Fibroblast of peridontal ligament (primary cell): ENCODE data around the gene MOB3C.
A peak's percentile ranks its signal among the peaks of the same experiment; 100 is the strongest.

Experiments used
- DNase-seq: peaks from one replicate; pipeline ENCODE4 v3.0.0-alpha.2; 2010; ENCODE audit errors: extremely low read depth

MOB3C gene

DNA sequence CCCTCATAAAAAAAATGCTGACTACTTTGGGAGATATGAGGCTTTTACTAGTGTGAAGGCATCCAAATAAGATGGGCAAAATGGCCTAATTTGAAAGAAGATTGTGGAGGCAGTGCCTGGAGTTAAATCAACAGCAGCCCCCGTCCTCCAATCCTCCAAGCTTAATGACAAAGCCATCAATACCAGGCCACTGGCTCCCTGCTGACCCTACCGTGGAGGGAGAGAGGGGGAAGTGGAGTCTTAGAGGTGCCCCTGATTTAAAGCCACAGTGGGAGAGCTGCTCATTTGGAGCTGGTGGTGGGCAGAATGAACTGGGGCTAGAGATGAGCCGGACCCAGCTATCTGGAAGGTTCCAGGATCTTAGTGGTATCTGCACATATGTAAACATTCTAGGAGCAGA is 40.8 kb downstream of the MOB3C start:
- DNase-seq, result no peak

DNA sequence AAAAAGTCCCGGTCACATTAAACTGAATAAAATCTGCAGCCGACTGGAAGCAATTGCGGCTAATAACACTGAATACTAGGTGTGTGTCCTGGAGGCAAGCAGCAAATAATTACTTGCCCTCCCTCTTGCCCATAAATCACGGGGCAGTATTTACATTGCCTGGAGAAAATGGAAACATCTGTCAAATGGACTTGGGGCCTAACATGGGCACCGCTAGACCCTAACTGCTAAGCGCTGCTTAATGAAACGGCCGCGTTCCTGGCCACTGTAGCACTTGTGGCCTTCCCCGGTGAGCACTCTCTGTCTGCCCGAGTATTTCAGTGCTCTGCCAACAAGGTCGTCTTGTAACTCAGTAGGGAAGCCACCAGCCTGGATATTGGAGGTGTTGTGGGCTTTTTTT is 41.3 kb downstream of the MOB3C start:
- no peak for DNase-seq

DNA sequence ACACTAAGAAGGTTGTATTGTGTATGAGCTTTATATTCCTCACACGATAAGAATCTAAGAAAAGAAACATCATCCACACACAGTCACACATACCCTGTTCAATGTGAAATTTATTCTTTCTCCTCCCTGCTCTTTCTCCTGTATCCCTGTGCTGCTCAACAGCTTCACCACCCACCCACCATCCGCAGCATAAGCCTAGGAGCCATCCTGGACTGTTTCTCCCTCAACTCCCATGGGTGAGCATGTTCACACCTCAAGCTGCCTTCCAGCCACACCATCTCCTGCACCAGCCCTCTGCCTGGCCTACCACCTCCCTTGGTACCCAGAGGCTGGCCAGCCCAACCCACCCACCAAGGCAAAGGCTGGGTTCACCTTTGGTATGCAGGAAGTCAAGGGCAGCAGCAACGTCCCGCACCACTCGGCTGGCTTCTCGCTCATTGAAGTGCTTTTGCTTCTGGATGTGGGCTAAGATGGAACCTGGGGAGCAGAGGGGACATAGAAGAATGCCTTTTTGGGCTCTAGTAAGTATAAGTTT is 44.9 kb downstream of the MOB3C start:
- no peak for DNase-seq

DNA sequence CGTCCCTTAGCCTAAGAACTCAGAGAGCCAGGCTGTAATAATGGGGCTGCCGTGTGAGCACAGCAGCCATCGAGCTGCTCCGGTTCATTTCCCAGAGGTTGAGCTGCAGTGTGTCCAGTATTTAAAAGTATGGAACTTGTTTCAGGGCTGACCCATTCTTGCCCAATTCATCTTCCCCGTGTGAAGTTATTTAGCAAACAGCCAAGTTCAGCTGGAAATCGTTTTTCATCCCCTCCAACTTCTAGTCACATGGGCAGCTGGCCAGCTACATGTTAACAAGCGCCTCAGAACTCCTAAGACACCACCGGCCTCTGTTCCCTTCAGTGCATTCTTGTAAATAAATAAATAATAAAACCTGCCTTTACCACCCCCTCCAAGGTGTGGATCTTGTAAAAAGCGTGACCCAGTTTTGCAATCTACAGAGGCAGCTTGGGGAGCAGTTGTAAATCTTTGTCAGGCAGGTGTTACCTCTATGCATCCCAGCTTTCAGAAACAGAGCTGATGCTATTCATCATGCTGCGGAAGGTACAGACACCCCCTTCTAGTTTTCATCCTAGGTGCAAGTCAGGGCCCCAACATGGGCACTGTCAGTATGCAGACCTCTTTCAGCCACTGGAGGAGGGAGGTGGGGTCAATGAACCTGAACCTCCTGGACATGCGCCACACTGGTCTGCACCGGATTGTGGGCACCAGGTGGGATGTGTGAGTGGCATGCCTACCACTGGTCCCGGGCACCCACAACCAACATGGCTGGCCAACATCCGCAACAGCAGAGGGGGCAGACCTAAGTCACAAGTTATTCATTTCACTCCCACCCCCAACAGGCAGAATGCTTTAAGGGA is 46.5 kb downstream of the MOB3C start:
- peak; percentile 3 for DNase-seq

DNA sequence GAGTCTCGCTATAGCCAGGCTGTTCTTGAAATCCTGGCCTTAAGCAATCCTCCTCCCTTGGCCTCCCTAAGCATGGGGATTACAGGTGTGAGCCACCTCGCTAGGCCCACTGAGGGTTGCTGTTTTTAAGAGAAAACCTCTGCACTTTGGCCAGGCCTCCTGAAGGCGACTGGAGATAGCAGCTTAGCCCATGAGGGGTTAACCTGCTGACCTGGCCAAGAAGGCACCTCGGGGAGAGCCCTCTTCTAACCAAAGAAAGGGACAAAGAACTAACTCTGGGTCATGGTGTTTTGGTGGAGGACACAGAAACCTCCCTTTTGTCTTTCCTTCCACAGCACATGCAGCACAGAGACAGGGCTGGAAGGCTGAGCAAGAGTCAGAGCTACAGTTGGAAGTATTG is 47.5 kb downstream of the MOB3C start:
- DNase-seq, result no peak

DNA sequence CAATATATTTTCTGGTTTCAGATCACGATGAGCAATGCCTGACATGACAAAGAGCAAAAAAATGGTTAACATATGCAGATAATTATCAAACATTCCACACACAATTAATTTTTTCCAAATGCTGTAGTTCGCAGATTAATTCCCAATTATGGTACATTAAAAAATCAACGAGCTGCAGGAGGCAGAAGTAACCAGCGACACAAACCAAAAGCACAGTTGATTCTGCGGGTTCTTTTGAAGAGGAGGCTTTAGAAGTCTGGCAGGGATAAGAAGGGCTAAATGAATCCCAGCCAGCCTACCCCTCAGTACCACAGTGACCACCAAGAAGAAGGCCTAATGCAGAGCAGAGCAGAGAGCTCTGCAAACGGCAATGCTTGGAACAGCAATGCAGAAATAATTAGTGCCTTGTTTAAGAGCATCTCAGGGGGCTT is 48.1 kb downstream of the MOB3C start:
- no peak for DNase-seq

DNA sequence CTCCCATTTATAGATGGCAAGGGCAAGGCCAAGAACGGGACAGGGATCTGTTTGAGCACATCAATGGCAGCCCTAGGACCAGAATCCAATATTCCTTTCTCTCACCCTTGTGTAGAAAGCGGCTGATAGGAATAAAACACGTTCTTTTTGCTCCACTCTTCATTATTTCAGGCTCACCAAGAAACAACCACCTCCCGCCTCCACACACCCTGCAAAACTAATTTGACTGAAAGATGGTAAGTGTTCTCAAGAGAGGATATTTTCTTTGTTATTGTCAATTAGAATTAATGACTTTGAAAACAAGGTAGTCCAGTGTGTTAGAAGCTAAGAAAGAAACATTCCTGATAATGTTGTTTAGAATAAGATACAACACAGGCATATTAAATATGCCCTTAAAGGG is 53.3 kb downstream of the MOB3C start:
- DNase-seq, result no peak

DNA sequence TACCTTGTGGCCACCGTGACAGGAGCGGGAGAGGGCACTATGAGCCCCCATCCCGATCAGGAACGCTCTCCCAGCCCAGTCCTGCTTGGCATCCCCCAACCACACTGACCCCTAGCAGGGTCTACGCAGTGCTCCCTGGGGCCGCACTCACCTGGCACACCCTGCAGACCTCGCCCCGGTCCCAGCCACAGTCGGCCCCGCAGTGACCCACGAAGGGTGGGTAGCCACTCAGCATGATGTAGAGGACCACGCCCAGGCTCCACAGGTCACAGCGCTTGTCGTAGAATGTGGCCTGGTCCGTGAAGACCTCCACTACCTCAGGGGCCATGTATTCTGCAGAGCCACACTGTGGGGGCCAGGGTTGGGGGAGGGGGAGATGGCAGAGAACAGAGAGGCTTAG is 54.1 kb downstream of the MOB3C start:
- no peak for DNase-seq

DNA sequence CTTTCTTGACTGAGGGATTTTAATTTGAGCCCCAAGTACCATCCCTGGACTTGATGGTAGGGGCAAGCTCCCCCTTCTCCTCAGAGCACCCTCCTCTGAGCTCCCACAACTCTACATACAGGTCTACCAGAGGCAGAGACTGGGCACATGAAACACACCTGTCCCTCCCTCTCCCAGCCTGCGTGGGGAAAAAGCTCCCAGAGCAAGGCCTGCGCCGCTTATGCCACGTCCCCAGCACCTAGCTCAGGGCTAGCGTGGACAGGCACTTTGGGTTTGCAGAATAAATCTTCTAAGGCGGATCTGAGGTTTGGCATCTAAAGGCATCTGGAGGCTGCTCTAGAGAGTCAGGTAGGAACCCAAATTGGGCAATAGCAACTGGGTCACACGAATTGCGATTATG is 57.6 kb downstream of the MOB3C start:
- DNase-seq, result no peak

DNA sequence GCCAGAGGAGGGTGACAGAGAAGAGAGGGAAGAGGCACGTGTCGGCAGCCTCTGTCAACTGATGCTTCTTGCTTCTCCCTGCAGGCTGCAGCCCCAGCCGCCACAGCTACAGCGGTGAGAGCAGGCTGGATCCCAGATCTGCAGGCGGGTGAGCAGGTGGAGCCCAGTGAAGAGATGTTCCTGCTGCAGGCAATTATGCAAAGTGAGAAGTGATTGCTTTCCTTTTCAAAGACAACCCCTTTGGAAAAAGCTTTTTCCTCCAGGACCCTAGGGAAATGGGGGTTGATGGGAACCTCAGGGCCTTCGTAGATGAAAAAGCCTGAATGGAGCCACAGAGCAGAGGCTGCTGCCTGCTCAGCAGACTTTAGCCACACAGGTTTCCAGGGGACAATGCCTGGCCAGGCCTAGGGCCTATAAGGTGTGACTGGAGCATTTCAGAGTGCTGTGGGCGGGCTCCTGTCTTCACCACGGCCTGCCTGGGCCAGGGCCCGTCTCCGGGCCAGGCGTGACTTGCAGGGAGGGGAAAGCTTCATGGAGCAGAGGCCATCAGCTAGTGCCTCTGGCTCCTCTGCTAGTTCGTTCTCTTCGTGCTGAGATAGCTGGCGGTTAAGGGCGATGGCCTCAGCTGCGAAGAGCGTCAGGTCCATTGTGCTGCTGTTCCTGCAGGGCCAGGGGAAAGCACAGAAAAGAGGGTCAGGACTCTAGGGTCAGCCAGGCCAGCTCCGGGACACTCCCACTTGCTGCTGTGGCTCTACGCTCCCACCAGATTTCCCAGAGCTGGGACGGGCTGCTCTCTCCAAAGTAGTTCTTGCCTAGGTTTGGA is 58.3 kb downstream of the MOB3C start:
- no peak for DNase-seq
